Measurements from ENCODE around the gene SLC1A4. TPM values are rescaled to one million over a fixed set of nuclear protein-coding genes. Genes with fewer than 3 reads are reported as not detected.
"Not testable (repeated sequence)": the region's sequence is repeated elsewhere in the genome, so short reads cannot be mapped to it uniquely, and the experiment has no call there.

Gene SLC1A4
- total and polyA plus RNA-seq, 7 donors, result 3.4 to 50.3 (median 13.9) TPM

GRCh38 chr2:64960819-64961218, 28.4 kb upstream of the SLC1A4 start:
- no peaks in the 10 kb centered on the region for H3K27me3 ChIP-seq (ENCODE audit: insufficient read depth in 3 of 3, low read length in 2 of 3)
- TF ChIP-seq CTCF (IDR thresholded peaks at IDR 0.05), result no peak
- DNase-seq, result no peak
- no peaks in the 10 kb centered on the region for H3K36me3 ChIP-seq (ENCODE audit: insufficient read depth in 1 of 2, low read depth in 1 of 2)
- 73 to 90% (median 79%) methylated on average over 2 of the region's 2 CpGs for WGBS, 3 donors
- ATAC-seq, result no peak
- no peak overlapping the region for H3K27ac ChIP-seq
- H3K4me3 ChIP-seq, result no peak overlapping the region
- no peaks in the 10 kb centered on the region for H3K9me3 ChIP-seq
- peaks cover 15% of the 10 kb centered on the region for H3K4me1 ChIP-seq
- intact Hi-C loops (cut with DNase I), result no loop called here

- ATAC-seq; H3K27ac ChIP-seq; H3K9me3 ChIP-seq; intact Hi-C loops (cut with DNase I); DNase-seq; H3K27me3 ChIP-seq (ENCODE audit: insufficient read depth in 3 of 3, low read length in 2 of 3); H3K4me1 ChIP-seq; H3K36me3 ChIP-seq (ENCODE audit: insufficient read depth in 1 of 2, low read depth in 1 of 2); H3K4me3 ChIP-seq: not testable (repeated sequence)
- 90 to 91% (median 91%) methylated on average over 4 of the region's 4 CpGs for WGBS, 3 donors
Measured at GRCh38 chr2:64963138-64963537, 26.1 kb upstream of the SLC1A4 start.

GRCh38 chr2:64963719-64964118, 25.5 kb upstream of the SLC1A4 start:
- intact Hi-C loops (cut with DNase I), result no loop called here
- Histone ChIP-seq H3K9me3 (no peaks in the 10 kb centered on the region), H3K36me3 (ENCODE audit: insufficient read depth in 1 of 2, low read depth in 1 of 2) (peaks cover 0 to 2% of the 10 kb centered on the region in 2 donors), H3K4me1 (no peaks in the 10 kb centered on the region), H3K27me3 (ENCODE audit: insufficient read depth in 3 of 3, low read length in 2 of 3) (no peaks in the 10 kb centered on the region), H3K27ac (no peak overlapping the region), H3K4me3 (no peak overlapping the region)
- DNase-seq (no peak), ATAC-seq (no peak)
- no peak for TF ChIP-seq CTCF (IDR thresholded peaks at IDR 0.05)
- WGBS, 3 donors, result 82 to 96% (median 86%) methylated on average over 1 of the region's 1 CpG

GRCh38 chr2:64966017-64966416, 23.2 kb upstream of the SLC1A4 start:
- ATAC-seq (no peak), DNase-seq (no peak)
- intact Hi-C loops (cut with DNase I), result no loop called here
- no peak overlapping the region for H3K4me3 ChIP-seq
- peaks cover 9% of the 10 kb centered on the region for H3K4me1 ChIP-seq
- H3K27me3 ChIP-seq (ENCODE audit: insufficient read depth in 3 of 3, low read length in 2 of 3), result no peaks in the 10 kb centered on the region
- H3K27ac ChIP-seq, result no peak overlapping the region
- H3K36me3 ChIP-seq (ENCODE audit: insufficient read depth in 1 of 2, low read depth in 1 of 2), result peaks cover 0 to 2% of the 10 kb centered on the region in 2 donors
- no peaks in the 10 kb centered on the region for H3K9me3 ChIP-seq
- 96 to 98% (median 97%) methylated on average over 4 of the region's 4 CpGs for WGBS, 3 donors
- TF ChIP-seq CTCF (IDR thresholded peaks at IDR 0.05), result no peak

- 65 to 76% (median 66%) methylated on average over 7 of the region's 7 CpGs for WGBS, 3 donors
- no peak overlapping the region for H3K27ac ChIP-seq
- H3K4me3 ChIP-seq, result no peak overlapping the region
- peaks cover 9% of the 10 kb centered on the region for H3K4me1 ChIP-seq
- H3K9me3 ChIP-seq, result no peaks in the 10 kb centered on the region
- no peak for TF ChIP-seq CTCF (IDR thresholded peaks at IDR 0.05)
- no peak for DNase-seq
- intact Hi-C loops (cut with DNase I), result no loop called here
- no peaks in the 10 kb centered on the region for H3K27me3 ChIP-seq (ENCODE audit: insufficient read depth in 3 of 3, low read length in 2 of 3)
- H3K36me3 ChIP-seq (ENCODE audit: insufficient read depth in 1 of 2, low read depth in 1 of 2), result peaks cover 0 to 2% of the 10 kb centered on the region in 2 donors
- ATAC-seq, result no peak
Measured at GRCh38 chr2:64966839-64967238, 22.4 kb upstream of the SLC1A4 start.
